ENCODE results near the gene TRNAU1AP.
"Not testable (repeated sequence)": the region's sequence is repeated elsewhere in the genome, so short reads cannot be mapped to it uniquely, and the experiment has no call there.

Gene TRNAU1AP

DNA sequence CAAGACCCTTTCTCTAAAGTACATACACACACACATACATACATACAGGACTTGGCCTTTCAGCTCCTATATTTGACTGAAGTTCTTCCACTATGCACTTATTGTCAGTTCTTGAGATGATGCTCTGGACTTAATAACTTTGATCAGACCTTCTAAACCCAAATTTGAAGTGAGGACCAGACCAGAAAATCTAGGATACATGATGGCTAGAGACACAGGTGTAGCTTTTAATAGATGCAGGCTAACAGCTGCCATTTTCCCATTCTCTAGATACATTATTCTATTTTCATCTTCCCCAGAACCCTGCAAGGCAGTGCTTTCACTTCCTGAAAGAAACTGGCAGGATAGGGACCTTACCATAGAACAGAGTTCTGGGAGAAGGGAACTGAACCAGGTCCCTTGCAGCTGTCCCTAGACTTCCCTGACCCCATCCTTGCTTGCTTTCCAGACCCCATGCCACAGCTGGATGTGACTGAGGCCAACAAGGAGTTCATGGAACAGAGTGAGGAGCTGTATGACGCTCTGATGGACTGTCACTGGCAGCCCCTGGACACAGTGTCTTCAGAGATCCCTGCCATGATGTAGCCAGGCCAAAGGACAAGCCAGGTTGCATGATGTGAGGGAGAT lies 24.3 kb downstream of the TRNAU1AP start:
- DNase-seq (ENCODE audit: low read depth) = peak; percentile 2

DNA sequence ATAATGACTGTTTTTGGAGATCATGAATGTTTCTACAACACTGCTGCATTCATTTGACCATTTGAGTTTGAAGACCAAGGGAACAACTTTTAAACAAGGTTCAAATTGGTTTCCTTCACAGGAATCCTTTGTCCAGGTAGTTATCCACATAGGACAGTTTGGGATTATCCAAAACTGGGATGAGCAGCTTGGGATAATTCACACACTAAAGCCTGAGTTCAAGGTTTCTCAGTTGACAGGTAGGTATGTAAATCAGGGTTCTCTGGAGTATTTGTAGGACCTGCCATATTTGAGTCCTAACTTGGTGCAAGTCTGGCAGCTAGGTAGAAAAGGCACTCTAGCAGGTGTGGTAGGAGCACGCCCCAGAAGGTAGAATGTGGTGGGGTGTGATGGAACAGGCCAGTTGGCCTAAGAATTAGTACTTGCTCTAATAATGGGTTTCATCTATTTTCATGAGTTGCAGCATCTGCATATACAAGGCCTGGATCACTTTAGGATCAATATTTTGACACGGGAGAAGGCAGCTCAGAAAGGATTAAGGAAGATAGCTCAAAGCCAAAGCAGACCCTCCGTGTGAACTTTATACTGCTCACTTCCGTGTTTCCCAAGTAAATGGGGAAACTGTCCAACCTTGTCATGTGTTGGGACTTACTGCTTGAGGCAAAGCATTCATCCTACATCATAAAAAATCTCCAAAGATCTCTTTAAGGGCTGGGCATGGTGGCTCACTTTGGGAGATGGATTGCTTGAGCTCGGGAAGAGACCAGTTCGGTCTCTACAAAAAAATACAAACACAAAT lies 25.1 kb downstream of the TRNAU1AP start:
- DNase-seq (ENCODE audit: low read depth) = peak; percentile 2

- DNase-seq (ENCODE audit: low read depth) = no peak
Measured at GRCh38 chr1:28578696-28579218, 25.9 kb downstream of the TRNAU1AP start.

DNA sequence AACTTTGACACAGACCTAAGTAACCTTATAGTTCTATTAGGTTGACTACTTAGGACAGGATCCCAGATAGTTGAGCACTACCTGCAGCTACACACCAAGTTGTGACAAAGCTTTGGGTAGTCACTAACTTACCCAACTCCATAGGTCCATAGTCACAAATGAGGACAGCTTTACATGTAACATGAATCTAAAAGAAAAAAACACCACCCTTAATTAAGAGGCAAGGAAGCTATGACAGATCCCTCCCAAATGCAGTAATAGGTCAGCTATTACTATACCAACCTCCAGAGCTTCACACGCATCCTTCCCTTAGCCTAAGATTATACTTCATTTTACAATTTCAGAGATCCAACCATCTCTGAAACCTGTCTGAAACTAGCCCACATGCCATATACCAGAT lies 26.5 kb downstream of the TRNAU1AP start:
- DNase-seq (ENCODE audit: low read depth) = peak; percentile 3

GRCh38 chr1:28580722-28581530 lies 28.0 kb downstream of the TRNAU1AP start:
- DNase-seq (ENCODE audit: low read depth) = peak; percentile 59

- DNase-seq (ENCODE audit: low read depth) = peak; percentile 96
Measured at GRCh38 chr1:28581531-28582247, 28.8 kb downstream of the TRNAU1AP start.

DNA sequence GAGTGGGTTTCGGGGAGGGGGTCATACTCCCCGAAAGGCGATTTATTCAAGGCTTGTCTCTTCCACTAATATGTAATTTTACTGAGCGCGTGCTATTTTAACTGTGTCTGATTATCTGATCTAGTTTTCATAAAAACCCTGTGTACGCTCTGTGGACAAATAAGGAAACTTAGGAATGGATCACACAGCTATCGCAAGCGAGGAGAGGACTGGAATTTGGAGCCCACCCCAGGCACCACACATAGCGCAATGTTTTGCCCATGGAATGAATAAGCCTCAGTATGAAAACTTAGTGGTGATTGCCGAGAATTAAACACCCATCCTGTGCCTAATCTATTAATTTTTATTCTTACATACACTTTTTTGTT lies 29.3 kb downstream of the TRNAU1AP start:
- peak; percentile 56 for DNase-seq (ENCODE audit: low read depth)

DNA sequence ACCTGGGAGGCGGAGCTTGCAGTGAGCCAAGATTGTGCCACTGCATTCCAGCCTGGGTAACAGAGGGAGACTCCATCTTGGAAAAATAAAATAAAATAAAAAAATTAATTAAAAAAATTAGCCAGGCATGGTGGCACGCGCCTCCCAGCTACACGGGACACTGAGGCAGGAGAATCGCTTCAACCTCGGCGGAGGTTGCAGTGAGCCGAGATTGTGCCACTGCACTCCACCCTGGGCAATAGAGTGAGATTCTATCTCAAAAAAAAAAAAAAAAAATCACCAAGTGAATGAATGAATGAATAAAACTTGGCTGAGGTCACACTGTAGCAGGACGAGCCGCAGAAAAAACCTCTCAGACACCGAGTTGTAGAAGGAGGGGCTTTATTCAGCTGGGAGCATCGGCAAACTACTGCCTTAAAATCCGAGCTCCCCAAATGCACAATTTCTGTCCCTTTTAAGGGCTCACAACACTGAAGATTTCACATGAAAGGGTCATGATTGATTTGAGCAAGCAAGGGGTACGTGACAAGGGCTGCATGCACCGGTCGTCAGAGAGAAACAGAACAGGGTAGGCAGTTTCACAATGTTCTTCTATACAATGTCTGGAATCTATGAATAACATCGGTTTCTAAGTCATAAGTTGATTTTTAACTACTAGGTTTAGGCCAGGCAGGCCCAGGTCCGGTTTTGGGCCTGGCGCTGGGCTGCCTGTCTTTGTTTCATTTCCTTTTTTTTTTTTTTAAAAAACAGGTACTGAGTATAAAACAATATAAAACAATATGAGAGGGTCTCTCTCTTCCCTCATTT lies 33.9 kb downstream of the TRNAU1AP start:
- not testable (repeated sequence) for DNase-seq (ENCODE audit: low read depth)

GRCh38 chr1:28591708-28592320 lies 38.9 kb downstream of the TRNAU1AP start, which contains the start of gene RAB42:
RAB42 (plus strand) TSS chr1:28592265; CDS start chr1:28592512, 247 bp downstream.
- DNase-seq (ENCODE audit: low read depth) = peak; percentile 33

GRCh38 chr1:28592321-28593071 lies 39.6 kb downstream of the TRNAU1AP start:
- DNase-seq (ENCODE audit: low read depth) = peak; percentile 12

DNA sequence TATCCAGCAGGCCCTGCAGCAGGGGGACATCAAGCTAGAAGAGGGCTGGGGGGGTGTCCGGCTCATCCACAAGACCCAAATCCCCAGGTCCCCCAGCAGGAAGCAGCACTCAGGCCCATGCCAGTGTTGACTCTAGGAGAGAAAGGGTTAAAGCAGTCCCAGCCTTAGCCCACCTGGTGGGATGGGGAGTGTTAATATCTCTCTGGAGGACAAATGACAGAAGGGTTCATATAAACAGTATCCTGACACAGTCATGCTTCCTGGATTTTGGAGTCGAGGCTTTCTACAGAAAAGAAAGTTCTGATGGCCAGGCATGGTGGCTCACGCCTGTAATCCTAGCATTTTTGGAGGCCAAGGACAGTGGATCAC lies 41.1 kb downstream of the TRNAU1AP start:
- not testable (repeated sequence) for DNase-seq (ENCODE audit: low read depth)

GRCh38 chr1:28594686-28595411 lies 42.0 kb downstream of the TRNAU1AP start:
- peak; percentile 38 for DNase-seq (ENCODE audit: low read depth)

DNA sequence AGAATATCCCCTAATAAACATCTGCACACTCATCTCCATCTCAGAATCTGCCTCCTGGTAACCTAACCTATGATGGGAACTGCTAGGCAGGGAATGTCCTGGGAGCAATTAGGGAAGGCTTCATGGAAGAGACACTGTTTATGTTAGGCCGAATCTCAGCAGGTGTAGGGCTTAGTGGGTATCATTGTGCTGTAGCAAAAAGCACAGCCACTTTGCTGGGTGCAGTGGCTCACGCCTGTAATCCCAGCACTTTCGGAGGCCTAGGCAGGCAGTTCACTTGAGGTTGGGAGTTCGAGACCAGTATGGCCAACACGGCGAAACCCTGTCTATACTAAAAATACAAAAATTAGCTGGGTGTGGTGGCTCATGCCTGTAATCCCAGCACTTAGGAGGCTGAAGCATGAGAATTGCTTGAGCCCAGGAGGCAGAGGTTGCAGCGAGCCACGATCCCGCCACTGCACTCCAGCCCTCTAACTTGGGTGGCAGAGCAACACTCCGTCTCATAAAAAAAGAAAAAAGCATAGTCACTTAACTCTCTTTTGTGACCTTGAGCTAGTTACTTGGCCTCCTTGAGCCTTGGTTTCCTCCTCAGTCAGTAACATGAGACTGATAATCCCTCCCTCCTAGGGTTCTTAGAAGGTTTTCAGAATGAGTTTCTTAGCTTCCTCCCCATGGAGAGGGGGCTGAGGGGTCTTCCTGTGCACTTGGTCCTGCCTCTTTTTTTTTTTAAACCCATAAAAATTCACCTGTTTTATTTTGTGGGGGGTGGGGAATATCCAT lies 42.7 kb downstream of the TRNAU1AP start:
- DNase-seq (ENCODE audit: low read depth) = no peak

DNA sequence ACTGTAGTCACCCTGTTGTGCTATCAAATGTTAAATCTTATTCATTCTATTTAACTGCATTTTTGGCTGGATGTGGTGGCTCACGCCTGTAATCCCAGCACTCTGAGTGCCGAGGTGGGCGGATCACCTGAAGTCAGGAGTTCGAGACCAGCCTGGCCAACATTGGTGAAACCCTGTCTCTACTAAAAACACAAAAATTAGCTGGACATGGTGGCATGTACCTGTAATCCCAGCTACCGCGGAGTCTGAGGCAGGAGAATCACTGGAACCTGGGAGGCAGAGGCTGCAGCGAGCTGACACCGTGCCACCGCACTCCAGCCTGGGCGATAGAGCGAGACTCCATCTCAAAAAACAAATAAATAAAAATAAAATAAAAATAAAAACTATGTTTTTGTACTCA lies 43.4 kb downstream of the TRNAU1AP start:
- not testable (repeated sequence) for DNase-seq (ENCODE audit: low read depth)

GRCh38 chr1:28601696-28602095 lies 48.8 kb downstream of the TRNAU1AP start:
- DNase-seq (ENCODE audit: low read depth) = peak; percentile 98

DNA sequence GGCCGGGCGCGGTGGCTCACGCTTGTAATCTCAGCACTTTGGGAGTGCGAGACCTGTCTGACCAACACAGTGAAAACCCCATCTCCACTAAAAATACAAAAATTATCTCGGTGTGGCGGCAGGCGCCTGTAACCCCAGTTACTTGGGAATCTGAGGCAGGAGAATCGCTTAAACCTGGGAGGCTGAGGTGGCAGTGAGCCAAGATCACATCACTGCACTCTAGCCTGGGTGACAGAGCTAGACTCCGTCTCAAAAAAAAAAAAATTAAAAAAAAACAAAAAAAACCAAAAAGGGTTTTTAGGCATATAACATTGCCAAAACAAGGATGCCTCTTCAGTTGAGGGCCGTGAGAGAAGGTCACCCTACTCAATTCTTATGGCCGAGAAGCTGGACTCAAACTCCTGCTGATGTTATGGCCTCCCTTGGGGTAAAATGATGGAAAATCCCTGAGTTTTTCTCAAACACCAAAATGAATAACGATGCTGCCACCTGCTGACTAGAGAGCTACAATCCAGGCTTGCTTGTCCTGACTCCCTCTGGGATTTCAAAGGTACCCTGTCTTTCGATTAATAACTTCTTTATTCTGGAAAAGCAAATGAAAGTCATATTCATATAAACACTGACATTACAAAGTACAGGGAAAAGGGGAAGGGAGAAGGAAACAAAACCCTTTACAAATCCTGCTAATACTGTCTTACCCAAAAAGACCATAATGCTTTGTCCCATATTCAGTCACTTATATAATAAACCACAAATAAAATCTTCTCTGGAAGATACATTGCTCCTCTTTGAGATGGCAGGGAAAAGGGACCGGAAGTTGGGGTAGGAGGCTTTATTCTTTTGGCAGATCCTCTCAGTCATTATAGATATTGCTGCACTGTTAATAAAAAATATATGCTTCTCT lies 49.9 kb downstream of the TRNAU1AP start:
- peak; percentile 83 for DNase-seq (ENCODE audit: low read depth)

GRCh38 chr1:28604411-28604810 lies 51.5 kb downstream of the TRNAU1AP start:
- DNase-seq (ENCODE audit: low read depth) = no peak

Measured in EH (cell line).